NCI-H524 treated with DMSO at 0.1 percent for 48 hours (cell line): ENCODE data around the gene SMS.
"Not testable (repeated sequence)": the region's sequence is repeated elsewhere in the genome, so short reads cannot be mapped to it uniquely, and the experiment has no call there.

ENCODE experiments used
- DNase-seq: peaks from one replicate; lab custom pipeline; 2025; lab: John Stamatoyannopoulos, UW

The SMS gene

DNA sequence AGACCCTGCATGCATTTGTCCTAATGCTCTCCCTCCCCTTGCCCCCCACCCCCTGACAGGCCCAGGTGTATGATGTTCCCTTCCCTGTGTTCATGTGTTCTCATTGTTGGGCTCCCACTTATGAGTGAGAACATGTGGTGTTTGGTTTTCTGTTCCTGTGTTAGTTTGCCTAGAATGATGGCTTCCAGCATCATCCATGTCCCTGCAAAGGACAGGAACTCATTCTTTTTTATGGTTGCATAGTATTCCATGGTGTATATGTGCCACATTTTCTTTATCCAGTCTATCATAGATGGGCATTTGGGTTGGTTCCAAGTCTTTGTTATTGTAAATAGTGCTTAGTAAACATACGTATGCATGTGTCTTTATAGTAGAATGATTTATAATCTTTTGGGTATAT lies 10.0 kb downstream of the SMS start:
- DNase-seq: not testable (repeated sequence)

GRCh38 chrX:21952624-21953023 lies 12.1 kb downstream of the SMS start:
- no peak for DNase-seq

DNA sequence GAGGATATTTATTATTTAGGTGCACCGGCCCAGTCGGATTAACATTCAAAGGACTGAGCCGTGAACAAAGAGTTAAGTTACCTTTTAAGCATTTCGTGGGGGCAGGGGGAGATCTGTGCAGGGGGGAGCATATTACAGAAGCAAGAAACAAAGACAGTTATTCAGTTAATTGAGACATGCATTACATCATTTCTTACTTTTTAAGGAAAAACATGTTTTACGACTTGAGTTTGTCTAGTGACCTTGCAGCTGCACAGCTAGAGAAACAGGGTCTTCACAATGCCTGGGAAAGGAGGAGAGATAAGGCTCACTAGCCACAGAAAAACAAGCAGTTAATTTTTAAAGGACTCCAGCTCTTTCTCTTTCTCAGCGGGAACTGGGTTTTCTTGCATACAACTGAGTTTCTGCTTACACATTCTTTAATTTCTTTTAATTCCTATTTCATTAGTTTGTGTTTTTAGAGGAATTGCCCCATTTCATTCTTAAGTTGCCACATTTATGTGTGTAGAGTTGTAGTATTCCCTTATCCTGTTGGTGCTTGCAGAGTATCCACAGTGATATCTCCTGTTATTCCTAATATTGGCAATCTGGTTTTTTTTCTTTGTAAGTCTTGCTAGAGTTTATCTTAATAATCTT lies 12.8 kb downstream of the SMS start:
- not testable (repeated sequence) for DNase-seq

GRCh38 chrX:21955403-21956189 lies 15.1 kb downstream of the SMS start:
- no peak for DNase-seq

GRCh38 chrX:21956783-21957182 lies 16.3 kb downstream of the SMS start:
- DNase-seq: no peak

DNA sequence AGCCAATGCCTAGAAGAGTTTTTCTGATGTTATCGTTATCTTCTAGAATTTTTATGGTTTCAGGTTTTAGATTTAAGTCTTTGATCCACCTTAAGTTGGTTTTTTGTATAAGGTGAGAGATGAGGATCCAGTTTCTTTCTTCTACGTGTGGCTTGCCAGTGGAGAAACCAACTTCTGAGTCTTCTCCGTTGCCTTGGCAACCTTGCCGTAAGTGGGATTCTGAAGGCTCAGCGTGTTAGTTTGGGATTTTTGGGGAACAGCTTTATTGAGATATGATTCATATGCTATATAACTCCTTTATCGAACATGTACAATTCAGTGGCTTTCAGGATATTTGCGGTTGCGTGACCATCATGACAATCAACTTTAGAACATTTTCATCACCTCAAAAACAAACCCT lies 17.7 kb downstream of the SMS start:
- no peak for DNase-seq

DNA sequence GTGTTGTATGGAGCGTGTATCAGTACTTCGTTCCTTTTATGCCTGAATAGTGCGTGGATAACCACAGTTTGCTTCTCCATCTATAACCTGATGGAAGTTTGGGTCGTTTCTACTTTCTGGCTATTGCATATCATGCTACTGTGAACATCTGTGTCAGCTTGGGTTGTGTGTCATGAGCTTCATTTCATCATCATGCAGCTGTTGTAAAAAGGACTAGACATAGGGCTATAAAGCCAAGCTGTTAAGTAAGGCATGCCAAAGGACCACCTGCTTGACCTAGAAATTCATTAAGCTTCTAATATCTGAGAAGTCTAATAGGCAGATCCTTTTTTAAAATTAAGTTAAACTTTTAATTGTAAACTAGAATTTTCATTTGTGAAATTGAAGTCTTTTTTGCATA lies 18.4 kb downstream of the SMS start:
- DNase-seq: no peak

- no peak for DNase-seq
These were observed 19.0 kb downstream of the SMS start for GRCh38 chrX:21959362-21960051.

GRCh38 chrX:21960569-21961541 lies 20.3 kb downstream of the SMS start:
- DNase-seq: no peak

DNA sequence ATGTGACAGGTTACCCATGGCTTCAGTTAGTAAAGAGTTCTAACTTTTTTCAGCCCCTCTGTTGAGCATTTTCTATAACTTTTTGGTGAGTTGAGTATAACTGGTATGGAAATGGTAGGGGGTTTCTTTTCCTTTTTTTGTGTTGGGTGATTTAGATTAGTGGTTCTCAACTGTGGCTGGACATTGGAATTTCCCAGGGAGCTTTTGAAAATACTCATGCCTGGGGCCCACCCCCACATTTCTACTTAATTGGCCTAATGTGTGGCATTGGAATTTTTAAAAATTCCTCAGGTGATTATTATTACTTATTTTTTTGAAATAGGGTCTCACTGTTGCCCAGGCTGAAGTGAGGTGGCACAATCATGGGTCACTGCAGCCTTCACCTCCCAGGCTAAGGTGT lies 21.9 kb downstream of the SMS start:
- DNase-seq: no peak

DNA sequence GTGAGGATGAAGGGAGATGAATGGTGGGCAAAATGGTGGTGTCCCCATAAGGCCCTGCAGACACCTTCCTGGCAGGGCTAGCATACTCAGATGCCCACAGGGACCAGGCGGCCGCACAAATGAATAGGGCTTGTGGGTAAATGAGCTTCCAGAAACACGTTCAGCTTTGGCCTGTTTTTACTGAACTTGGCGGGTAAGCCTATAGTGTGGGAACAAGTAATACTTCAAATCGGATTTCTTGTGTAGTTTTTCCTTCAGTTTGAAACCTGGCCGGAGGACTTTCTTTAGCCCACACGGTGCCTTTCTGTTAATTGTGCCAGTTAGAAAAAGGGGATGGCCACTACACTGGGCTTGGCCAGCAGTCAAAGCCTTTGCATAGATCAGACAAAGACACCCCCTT lies 22.8 kb downstream of the SMS start:
- DNase-seq: no peak

GRCh38 chrX:21963731-21964405 lies 23.4 kb downstream of the SMS start:
- peak; percentile 10 for DNase-seq

DNA sequence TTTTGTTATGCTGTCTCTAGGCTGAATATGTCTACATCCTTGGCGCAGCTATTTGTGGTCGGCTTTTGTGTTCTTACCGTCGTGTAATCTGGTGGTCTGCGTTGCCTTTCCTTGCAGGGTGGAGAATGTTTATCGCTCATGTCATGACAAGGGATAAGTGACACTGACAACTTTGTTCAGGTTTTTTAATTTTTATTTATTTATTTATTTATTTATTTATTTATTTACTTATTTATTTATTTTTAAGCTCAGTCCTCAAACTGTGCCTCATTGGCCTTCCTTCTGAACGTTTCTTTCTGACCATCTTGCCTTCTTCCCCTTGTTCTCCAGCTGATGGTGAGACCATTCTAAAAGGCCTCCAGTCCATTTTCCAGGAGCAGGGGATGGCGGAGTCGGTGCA lies 26.4 kb downstream of the SMS start:
- DNase-seq: no peak

GRCh38 chrX:21968333-21968732 lies 27.8 kb downstream of the SMS start:
- DNase-seq: no peak

- no peak for DNase-seq
These were observed 29.8 kb downstream of the SMS start for GRCh38 chrX:21970326-21970725.

DNA sequence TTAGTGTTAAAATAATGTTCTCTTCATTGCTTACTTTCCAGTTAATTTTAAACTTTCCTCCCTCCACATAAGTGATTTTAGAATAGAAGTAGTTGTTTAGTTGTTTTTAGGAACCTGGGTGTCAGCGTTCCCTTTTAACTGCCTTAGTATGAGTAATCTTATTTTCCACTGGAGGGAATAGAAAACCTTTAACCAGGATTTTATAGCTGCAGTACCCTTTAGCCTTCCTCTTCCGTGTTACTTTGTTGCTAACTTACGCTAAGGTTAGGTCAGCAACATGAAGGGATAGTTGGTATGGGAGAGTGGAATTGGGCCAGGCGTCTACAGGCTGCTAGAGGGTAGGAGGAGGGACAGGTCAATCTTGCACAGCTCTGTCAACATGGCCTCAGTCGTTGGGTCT lies 31.5 kb downstream of the SMS start:
- no peak for DNase-seq

GRCh38 chrX:21972721-21973120 lies 32.2 kb downstream of the SMS start:
- no peak for DNase-seq

DNA sequence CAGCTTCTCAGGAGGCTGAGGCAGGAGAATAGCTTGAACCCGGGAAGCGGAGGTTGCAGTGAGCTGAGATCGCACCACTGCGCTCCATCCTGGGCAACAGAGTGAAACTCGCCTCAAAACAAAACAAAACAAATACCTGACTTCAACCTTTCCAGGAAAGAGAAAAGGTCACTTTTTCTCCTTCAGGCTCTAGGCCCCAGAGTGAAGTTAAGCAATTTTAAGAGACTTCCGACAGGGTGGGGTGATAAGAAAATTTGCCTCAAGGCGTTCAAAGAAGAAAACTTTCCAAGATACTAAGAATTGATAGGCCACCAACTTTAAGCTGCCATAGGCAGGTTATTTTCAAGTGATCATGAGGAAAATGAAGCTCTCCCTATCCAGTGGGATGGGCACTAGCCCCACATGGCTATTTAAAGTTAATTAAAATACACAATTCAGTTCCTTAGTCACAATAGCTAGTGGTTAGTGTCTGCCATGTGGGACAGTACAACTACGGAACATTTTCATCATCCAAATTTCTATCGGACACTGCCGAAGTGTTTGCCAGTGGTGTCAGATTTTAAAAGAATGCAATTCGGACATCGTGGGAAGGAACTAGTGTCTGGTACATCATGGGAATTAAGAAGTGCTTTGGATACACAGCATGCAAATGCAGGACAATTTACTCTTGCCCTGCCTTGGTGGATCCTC lies 33.0 kb downstream of the SMS start:
- DNase-seq: no peak

DNA sequence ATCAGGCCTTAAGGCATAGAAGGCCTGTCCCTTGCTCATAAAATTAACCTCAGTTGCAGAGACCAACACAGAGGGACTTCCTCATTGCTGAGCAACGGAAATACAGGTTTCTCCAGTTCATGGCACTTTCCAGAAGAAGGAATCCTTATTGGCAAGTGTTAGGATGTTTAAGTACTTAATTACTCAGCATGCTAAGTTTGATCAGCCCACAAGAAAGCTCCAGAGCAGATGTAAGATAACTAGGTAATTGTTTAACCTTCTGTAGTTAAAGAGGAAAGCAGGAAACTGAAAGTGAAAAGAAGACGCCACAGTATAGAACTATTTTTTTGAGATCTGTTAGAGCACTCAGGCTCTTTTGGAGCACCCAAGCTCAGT lies 33.5 kb downstream of the SMS start:
- no peak for DNase-seq

GRCh38 chrX:21975242-21975641 lies 34.7 kb downstream of the SMS start:
- no peak for DNase-seq

GRCh38 chrX:21975812-21976211 lies 35.3 kb downstream of the SMS start:
- DNase-seq: no peak
